WTC11 (cell line): ENCODE measurements around the gene LILRB3.

Experiments
- TF ChIP-seq, protein P1 (sequence below): sonication (generic); formaldehyde crosslinking; IDR thresholded peaks from 2 replicates; pipeline ENCODE4 v1.8.0; 2022; ENCODE audit warnings: mild to moderate bottlenecking, missing genetic modification reagents
- TF ChIP-seq, protein P2 (sequence below): fragments of 200-600 bp; IDR thresholded peaks from 2 replicates; pipeline ENCODE4 v1.8.0; 2022; ENCODE audit warnings: antibody characterized with exemption

- TF ChIP-seq, protein P1, sequence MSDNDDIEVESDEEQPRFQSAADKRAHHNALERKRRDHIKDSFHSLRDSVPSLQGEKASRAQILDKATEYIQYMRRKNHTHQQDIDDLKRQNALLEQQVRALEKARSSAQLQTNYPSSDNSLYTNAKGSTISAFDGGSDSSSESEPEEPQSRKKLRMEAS = no peak
- TF ChIP-seq, protein P2, sequence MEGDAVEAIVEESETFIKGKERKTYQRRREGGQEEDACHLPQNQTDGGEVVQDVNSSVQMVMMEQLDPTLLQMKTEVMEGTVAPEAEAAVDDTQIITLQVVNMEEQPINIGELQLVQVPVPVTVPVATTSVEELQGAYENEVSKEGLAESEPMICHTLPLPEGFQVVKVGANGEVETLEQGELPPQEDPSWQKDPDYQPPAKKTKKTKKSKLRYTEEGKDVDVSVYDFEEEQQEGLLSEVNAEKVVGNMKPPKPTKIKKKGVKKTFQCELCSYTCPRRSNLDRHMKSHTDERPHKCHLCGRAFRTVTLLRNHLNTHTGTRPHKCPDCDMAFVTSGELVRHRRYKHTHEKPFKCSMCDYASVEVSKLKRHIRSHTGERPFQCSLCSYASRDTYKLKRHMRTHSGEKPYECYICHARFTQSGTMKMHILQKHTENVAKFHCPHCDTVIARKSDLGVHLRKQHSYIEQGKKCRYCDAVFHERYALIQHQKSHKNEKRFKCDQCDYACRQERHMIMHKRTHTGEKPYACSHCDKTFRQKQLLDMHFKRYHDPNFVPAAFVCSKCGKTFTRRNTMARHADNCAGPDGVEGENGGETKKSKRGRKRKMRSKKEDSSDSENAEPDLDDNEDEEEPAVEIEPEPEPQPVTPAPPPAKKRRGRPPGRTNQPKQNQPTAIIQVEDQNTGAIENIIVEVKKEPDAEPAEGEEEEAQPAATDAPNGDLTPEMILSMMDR = no peak
Measured at GRCh38 chr19:54201172-54201701, 21.6 kb downstream of the LILRB3 start.
